Brain microvascular endothelial cell (primary cell): ENCODE data around the gene RETN.
"Not testable (repeated sequence)": the region's sequence is repeated elsewhere in the genome, so short reads cannot be mapped to it uniquely, and the experiment has no call there.

ENCODE experiments used
- DNase-seq: peaks from one replicate; pipeline ENCODE4 v3.0.0-alpha.2; 2020
- H3K27ac ChIP-seq: fragments of 250-450 bp; sonication (Bioruptor Pico); 2 replicates; pipeline ENCODE4 v1.5.1; 2020; ENCODE audit warnings: mild to moderate bottlenecking, moderate library complexity
- H3K27me3 ChIP-seq: fragments of 250-450 bp; sonication (Bioruptor Pico); replicated peaks from 2 replicates; pipeline ENCODE4 v1.5.1; 2020; ENCODE audit warnings: mild to moderate bottlenecking
- H3K36me3 ChIP-seq: fragments of 250-450 bp; sonication (Bioruptor Pico); replicated peaks from 2 replicates; pipeline ENCODE4 v1.5.1; 2020; ENCODE audit warnings: mild to moderate bottlenecking
- H3K4me3 ChIP-seq: 2 replicates; pipeline ENCODE4 v1.5.1; 2011; ENCODE audit warnings: low read depth, mild to moderate bottlenecking, control low read depth, low read length, moderate library complexity
- in situ Hi-C: cut with HindIII; loops from 2 replicates; pipeline ENCODE4 v1.10.0; 2017; ENCODE audit warnings: low sequenced_read_pairs, low pct_ligation_motif_present
- TF ChIP-seq, protein P1 (sequence below): IDR thresholded peaks from 2 replicates; pipeline ENCODE4 v1.5.1; 2011; ENCODE audit warnings: low read depth, mild to moderate bottlenecking, moderate library complexity, low read length, control low read depth, inconsistent platforms; ENCODE audit errors: missing control alignments

Gene RETN

GRCh38 chr19:7640803-7641202, 28.0 kb upstream of the RETN start:
- Histone ChIP-seq H3K36me3 (no peaks in the 10 kb centered on the region), H3K4me3 (no peak overlapping the region), H3K27me3 (no peaks in the 10 kb centered on the region), H3K27ac (no peak overlapping the region)
- in situ Hi-C loops = no loop called here
- TF ChIP-seq, protein P1, sequence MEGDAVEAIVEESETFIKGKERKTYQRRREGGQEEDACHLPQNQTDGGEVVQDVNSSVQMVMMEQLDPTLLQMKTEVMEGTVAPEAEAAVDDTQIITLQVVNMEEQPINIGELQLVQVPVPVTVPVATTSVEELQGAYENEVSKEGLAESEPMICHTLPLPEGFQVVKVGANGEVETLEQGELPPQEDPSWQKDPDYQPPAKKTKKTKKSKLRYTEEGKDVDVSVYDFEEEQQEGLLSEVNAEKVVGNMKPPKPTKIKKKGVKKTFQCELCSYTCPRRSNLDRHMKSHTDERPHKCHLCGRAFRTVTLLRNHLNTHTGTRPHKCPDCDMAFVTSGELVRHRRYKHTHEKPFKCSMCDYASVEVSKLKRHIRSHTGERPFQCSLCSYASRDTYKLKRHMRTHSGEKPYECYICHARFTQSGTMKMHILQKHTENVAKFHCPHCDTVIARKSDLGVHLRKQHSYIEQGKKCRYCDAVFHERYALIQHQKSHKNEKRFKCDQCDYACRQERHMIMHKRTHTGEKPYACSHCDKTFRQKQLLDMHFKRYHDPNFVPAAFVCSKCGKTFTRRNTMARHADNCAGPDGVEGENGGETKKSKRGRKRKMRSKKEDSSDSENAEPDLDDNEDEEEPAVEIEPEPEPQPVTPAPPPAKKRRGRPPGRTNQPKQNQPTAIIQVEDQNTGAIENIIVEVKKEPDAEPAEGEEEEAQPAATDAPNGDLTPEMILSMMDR = no peak
- no peak for DNase-seq

GRCh38 chr19:7641290-7642276, 27.3 kb upstream of the RETN start:
- in situ Hi-C loops = no loop called here
- no peak for DNase-seq
- H3K27ac ChIP-seq = no peak overlapping the region
- H3K36me3 ChIP-seq = no peaks in the 10 kb centered on the region
- TF ChIP-seq, protein P1 = no peak
- no peak overlapping the region for H3K4me3 ChIP-seq
- no peaks in the 10 kb centered on the region for H3K27me3 ChIP-seq

DNA sequence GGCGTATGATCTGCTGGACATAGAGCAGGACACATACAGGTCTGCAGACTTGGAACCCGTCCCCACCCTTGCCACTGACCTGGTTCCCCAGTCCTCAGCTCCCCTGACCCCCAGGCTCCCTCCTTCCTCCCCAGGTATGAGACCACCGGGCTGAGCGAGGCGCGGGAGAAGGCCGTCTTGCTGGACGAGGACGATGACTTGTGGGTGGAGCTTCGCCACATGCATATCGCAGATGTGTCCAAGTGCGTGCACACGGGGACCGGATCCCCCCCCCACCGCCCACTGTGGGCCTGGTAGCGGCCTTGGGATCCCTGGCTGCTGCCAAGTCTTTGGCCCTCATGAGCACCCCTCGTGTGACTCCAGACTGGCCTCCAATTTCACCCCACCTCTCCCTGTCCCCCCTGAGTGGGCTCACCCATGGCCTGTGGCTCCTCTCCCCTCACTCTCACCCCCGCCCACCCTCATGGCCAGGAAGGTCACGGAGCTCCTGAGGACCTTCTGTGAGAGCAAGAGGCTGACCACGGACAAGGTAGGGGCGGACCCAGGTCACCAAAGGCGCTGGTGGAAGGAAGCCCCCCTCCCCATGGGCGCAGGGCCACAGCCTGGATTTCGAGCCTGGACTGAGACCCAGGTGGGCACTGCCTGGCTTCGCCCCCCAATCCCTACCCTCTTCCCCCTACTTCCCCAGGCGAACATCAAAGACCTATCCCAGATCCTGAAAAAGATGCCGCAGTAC, 26.4 kb upstream of the RETN start:
- no peak for DNase-seq
- Histone ChIP-seq H3K27ac (no peak overlapping the region), H3K27me3 (no peaks in the 10 kb centered on the region), H3K4me3 (no peak overlapping the region), H3K36me3 (no peaks in the 10 kb centered on the region)
- in situ Hi-C loops = no loop called here
- TF ChIP-seq, protein P1 = no peak

DNA sequence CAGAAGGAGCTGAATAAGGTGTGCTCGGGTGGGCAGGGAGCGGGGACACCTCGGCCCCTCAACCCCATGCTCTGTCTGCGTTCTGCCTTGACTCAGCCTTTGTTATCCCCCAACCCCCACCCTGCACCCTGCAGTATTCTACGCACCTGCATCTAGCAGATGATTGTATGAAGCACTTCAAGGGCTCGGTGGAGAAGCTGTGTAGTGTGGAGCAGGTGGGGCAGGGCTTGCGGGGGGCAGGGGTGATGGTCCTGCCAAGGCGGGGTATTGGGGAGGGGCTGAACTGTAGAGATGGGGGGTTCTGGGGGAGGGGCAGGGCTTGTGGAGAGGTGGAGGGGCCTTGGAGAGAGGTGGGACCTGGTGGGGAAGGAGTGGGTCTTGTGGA, 25.8 kb upstream of the RETN start:
- Histone ChIP-seq H3K27ac (no peak overlapping the region), H3K36me3 (no peaks in the 10 kb centered on the region), H3K27me3 (no peaks in the 10 kb centered on the region), H3K4me3 (no peak overlapping the region)
- no peak for DNase-seq
- in situ Hi-C loops = no loop called here
- TF ChIP-seq, protein P1 = no peak

DNA sequence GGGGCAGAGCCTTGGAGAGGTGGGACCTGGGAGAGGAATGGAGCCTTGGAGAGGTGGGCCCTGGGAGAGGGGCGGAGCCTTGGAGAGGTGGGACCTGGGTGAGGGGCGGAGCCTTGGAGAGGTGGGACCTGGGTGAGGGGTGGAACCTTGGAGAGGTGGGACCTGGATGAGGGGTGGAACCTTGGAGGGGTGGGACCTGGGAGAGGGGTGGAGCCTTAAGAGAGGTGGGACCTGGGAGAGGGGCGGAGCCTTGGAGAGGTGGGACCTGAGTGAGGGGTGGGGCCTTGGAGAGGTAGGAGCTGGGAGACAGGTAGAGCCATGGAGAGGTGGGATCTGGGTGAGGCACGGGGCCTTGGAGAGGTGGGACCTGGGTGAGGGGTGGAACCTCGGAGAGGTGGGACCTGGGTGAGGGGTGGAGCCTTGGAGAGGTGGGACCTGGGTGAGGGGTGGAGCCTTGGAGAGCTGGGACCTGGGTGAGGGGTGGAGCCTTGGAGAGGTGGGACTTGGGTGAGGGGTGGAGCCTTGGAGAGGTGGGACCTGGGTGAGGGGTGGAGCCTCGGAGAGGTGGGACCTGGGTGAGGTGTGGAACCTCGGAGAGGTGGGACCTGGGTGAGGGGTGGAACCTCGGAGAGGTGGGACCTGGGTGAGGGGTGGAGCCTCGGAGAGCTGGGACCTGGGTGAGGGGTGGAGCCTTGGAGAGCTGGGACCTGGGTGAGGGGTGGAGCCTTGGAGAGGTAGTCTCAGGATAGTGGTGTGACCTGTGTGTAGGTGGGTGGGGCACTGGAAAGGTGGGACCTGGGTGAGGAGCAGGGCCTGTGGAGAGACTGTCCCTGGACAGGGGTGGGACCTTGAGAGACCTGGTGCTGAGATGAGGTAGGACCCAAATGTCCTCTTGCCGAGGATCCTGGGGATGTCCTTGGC, 25.0 kb upstream of the RETN start:
- H3K27ac ChIP-seq, DNase-seq, H3K36me3 ChIP-seq, H3K4me3 ChIP-seq, H3K27me3 ChIP-seq, in situ Hi-C loops: not testable (repeated sequence)

DNA sequence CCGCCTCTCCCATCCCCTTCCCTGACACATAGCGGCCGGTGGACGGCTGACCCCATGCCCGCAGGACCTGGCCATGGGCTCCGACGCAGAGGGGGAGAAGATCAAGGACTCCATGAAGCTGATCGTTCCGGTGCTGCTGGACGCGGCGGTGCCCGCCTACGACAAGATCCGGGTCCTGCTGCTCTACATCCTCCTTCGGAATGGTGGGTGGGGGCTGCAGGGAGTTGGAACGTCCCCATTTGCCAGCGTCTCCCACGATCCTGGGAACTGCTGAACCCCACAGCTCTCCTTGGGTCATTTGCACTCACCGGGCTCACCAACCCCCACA, 24.3 kb upstream of the RETN start:
- Histone ChIP-seq H3K4me3 (no peak overlapping the region), H3K36me3 (no peaks in the 10 kb centered on the region), H3K27me3 (no peaks in the 10 kb centered on the region), H3K27ac (no peak overlapping the region)
- in situ Hi-C loops = no loop called here
- DNase-seq = no peak
- TF ChIP-seq, protein P1 = no peak
